ENCODE results near the gene FRMD4A.

- TF ChIP-seq POLR2A (IDR thresholded peaks at IDR 0.05) (no peak), CTCF (IDR thresholded peaks at IDR 0.05) (no peak)
These were observed 147.9 kb downstream of the FRMD4A start for GRCh38 chr10:14182781-14183180.

Data from uterus (tissue), 2 donors.